Measurements from ENCODE around the gene ATP6V0A4.

GRCh38 chr7:138669364-138669763, 128.6 kb downstream of the ATP6V0A4 start:
- TF ChIP-seq REST (IDR thresholded peaks at IDR 0.05; ENCODE audit: insufficient read depth in 1 of 2, low read depth in 2 of 2, low read length in 2 of 2), result no peak
- TF ChIP-seq POLR2AphosphoS5 (IDR thresholded peaks at IDR 0.05; ENCODE audit: low read depth, low read length), result no peak
- TF ChIP-seq SIN3A (IDR thresholded peaks at IDR 0.05; ENCODE audit: borderline replicate concordance, insufficient read depth, low read length), result no peak
- TF ChIP-seq TAF1 (IDR thresholded peaks at IDR 0.05; ENCODE audit: borderline replicate concordance, insufficient read depth, low read length), result no peak
